Activated T-helper 1 cell treated with Interleukin-2 at 50 U/mL for 16 hours (primary cell): ENCODE results near the gene CCDC187.

Source experiments
- DNase-seq: peaks from one replicate; pipeline ENCODE4 v3.0.0-alpha.2; 2020; ENCODE audit warnings: low read depth

The CCDC187 gene

GRCh38 chr9:136223871-136224640 lies 79.8 kb downstream of the CCDC187 start:
- DNase-seq = no peak

DNA sequence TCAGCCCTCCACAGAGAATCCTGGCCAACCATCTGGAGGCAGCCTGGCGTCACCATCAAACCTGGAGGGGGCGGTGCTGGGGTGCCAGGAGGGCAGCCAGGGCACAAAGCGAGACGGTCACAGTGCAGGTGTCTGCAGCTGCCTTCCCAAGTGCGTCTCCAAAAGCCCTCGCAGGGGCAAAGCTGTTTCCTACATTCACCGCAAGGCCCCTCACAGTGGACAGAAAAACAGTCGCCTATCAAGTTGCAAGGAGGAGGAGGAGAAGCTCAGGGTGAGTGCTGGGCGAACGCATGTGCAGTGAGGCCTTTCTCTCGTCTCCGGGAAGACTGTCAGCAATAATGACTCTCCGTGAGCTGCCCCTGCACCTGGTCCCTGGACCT lies 81.0 kb downstream of the CCDC187 start:
- DNase-seq = no peak

GRCh38 chr9:136222166-136222905 lies 81.6 kb downstream of the CCDC187 start:
- no peak for DNase-seq

DNA sequence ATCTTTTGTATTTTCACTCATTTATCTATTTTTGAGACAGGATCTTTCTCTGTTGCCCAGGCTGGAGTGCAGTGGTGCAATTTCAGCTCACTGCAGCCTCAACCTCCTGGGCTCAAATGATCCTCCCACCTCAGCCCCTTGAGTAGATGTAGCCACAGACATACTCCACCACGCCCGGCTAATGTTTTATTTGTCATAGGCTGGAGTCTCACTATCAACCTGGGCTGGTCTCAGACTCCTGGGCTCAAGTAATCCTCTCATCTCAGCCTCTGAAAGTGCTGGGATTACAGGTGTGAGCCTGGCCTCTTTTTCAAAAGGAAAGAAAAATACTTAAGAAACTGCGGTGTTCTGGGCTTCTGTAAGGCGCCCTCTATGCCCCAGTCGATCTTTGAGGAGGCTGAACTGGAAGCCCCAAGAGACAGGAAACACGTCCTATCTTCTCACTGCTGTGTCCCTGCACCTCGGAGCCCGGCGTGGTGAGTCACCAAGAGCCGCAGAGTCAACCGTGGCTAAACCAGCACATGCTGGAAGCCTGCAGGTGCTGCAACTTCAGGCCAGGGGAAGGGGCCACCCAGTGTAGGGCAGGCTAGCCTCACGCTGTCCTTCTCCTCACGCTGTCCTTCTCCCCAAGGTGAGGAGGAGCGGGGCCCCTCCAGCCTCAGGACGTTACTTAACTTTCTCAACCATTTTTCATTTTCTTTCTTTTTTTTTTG lies 83.7 kb downstream of the CCDC187 start:
- peak; percentile 43 for DNase-seq

DNA sequence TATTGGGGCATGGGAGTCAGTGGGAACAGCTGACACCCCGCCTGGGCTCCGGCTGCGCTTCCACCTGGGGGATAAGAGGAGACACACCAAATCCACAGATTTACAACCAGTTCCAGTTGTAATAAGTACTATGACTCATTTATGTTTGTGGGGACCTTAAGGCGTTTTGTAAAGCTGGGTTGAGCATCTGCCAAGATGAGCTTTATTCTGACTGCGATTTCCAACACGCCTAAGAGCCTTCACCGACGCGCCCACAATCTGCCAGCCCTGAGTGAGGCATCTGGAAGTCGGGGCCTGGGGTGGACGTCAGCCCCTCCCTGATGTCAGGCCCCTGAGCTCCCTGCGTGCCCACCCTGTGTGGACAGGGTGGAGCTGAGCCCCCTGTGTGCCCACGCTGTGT lies 84.6 kb downstream of the CCDC187 start:
- no peak for DNase-seq

DNA sequence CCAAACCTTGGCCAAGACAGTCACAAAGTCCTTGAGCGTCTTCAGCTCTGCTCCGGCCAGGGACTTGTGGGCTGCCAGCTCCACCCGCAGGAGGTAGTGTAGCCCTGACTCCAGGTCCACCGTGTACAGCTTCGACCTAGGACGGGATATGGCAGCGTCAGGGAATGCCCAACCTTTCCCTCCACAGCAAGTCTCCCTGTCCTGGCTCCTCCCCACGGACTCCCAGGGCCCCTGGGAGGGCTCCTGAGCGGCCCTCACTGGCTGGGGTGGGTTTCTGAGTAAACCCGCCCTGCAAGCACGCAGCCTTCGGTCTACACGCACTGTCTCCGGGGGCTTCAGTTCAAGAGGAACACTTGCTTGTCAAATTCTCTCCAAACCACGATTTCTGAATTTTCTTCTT lies 85.2 kb downstream of the CCDC187 start:
- no peak for DNase-seq

- DNase-seq = no peak
Measured at GRCh38 chr9:136218271-136218670, 85.6 kb downstream of the CCDC187 start.

DNA sequence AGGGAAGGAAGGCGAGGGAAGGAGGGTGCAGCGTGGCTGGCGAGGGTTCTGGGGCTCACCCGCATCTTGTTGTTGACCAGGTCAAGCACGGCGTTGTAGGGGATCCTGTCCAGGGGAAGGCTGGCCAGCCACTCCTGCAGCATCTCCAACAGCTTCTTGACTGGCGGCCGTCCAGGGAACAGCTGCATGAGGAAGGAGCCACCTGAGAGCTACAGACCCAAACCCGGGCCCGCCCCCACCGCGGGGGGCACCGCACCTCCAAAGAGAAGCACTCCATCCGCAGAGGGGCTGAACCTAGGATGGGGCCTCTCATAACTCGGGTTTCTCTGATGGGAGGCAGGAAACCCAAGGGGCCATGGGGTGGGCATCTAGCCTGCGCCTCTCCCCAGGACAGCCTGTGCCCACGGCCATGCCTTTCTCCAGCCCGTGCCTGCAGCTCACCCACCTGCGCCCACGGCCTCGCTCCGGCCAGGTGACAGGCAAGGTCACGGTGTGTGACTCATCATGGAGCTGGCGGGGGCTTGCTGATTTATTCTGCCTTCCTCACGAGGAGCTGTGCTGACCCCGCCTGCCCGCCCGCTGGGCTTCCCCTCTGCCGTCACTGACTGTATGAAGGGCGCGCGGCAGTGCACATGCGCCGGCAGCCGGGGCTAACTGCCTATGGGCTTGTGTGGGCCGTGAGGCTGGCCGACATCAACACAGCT lies 87.2 kb downstream of the CCDC187 start:
- no peak for DNase-seq

- no peak for DNase-seq
Measured at GRCh38 chr9:136213733-136214132, 90.2 kb downstream of the CCDC187 start.

- no peak for DNase-seq
Measured at GRCh38 chr9:136212345-136212950, 91.4 kb downstream of the CCDC187 start.

DNA sequence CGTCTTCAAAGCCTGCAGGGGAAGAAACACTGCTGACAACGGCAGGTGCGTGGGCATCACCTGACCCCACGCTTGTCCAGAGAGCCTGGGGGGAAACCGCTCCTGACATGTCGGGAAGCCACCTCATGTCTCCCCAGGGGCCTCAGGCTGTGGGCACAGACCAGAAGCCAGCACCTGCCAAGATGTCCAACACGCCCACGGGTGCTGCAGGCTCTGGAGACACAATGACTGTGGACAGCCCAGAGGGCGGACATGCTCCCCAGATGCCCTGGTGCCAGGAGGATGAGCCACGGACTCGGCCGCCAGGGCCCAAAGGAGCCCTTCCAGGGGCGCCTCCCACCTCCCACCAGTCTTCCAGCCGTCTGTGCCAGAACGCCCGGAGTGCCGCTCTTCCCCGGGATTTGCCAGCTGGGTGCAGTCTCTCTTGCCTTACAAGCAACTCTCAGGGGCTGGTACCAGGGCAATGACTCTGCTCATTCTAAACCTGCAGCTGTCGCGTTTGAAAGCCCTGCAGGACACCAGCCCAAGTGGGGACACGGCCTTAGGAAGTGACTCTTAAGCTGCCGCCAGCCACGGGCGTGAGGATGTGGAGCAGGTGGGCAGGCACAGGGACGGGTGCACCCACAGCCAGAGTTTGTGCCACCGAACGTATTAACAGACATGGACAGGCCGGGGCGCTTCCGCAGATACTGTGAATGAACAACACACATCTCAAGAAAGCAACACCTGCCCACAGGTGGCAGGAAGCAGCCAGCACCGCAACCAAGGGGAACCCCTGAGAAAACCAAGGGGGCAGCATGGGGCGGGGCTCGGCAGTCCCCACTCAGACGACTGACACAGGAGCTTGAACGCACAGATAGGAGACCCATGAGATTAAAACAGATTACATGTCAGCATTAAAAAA lies 92.2 kb downstream of the CCDC187 start:
- DNase-seq = no peak

DNA sequence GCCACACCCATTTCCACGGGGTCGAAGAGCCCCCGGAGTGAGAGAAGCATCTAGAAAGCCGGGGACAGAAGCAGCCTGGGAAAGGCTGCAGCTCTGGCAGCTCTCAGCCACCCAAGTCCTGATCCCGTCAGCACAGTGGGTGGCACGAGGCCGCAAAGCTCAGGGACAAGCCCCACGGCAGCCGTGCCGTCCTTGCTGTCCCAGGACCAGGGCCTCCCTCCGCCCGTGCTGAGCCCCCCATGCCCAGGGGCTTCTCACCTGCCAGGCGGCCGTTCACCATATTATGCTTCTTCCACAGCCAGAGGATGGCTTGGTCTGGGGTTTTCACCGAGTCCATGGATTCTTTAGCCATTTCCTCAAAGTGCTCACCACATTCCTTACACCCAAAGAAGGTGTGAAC lies 92.9 kb downstream of the CCDC187 start:
- DNase-seq = no peak

DNA sequence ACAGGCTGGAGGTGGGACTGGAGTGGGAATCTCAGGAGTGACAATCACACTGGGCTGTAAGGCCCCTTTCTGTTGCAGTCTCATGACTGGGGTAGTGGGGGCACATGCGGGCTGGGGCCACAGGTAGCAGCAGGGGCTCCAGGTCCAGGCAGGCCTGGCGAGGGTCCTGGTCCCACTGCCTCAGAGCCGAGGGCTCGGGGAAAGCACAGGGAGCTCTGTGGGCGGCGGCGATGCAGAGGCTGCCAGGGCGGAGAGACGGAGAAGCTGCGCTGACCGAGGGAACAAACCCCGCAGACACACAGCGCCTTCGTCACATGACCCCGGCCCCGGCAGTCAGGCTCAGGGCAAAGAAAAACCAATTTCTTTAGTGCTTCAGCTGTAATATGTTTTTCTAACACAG lies 93.6 kb downstream of the CCDC187 start:
- DNase-seq = no peak

- DNase-seq = no peak
Measured at GRCh38 chr9:136209786-136210185, 94.1 kb downstream of the CCDC187 start.

DNA sequence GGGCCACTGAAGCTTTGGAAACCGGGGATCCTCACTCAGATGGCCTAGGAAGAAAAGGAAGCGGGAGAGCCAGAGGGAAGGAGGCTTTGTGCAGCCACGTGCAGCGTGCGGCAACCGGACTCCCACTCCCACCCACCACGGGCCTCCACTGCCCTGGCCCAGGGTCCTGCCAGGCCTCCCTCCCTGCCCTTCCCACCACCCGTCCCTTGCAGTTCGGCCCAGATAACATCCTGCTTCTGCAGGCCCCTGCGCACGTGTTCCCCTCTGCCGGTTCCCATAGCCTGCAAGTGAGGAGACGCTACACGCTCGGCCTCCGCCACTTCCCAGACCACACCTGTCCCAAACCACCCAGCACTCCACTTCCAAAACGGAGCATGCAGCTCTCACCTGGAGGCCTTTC lies 94.7 kb downstream of the CCDC187 start:
- no peak for DNase-seq

- no peak for DNase-seq
Measured at GRCh38 chr9:136208675-136209074, 95.2 kb downstream of the CCDC187 start.

GRCh38 chr9:136207616-136208015 lies 96.3 kb downstream of the CCDC187 start:
- DNase-seq = no peak

GRCh38 chr9:136206602-136207275 lies 97.2 kb downstream of the CCDC187 start:
- no peak for DNase-seq

GRCh38 chr9:136205707-136205992 lies 98.2 kb downstream of the CCDC187 start:
- no peak for DNase-seq
